Measurements from ENCODE around the gene GARIN5A.

The GARIN5A gene

DNA sequence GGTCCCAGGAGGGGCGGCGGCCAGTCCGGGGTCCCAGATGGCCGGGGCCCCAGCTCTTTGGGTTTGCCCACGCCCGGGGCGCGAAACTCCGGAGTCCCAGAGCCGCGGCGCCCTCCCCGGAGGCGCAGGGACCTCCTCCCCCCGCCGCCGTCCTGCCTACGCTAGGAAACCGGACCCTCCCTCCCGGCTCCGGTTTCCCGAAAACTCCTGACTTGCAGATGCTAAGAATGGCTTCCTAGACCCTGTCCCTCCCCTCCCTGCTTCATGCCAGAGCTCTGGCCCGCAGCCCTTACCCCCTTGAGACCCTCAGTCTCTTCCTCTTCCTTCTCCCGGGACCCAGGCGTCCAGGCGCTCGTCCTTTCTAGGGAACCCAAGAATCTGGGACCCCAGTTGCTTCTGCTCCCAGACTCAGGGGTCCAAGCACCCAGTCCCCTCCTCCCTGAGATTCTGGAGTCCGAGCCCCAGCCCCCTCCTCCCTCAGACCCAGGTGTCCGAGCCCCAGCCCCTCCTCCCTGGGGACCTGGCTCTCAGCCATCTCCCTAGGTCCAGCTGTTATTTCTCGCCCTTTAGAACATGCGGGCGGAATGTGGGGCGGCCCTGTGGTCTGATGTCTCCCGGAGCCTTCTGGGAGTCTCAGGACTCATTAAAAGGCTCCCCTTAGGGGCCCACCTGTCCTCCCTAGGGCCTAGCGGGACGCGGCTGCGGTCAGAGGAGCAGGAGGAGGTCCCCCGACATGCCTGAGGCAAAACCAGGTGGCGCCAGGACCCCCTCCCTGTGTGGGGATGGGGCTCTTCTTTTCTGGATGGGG lies 44.2 kb downstream of the GARIN5A start, which contains the start of gene MYBPC2:
Gene MYBPC2 (plus strand): TSS at position 672 of the 808 bp plus-strand sequence. CDS start 62 bp downstream, at position 734.
- DNase-seq: no peak

DNA sequence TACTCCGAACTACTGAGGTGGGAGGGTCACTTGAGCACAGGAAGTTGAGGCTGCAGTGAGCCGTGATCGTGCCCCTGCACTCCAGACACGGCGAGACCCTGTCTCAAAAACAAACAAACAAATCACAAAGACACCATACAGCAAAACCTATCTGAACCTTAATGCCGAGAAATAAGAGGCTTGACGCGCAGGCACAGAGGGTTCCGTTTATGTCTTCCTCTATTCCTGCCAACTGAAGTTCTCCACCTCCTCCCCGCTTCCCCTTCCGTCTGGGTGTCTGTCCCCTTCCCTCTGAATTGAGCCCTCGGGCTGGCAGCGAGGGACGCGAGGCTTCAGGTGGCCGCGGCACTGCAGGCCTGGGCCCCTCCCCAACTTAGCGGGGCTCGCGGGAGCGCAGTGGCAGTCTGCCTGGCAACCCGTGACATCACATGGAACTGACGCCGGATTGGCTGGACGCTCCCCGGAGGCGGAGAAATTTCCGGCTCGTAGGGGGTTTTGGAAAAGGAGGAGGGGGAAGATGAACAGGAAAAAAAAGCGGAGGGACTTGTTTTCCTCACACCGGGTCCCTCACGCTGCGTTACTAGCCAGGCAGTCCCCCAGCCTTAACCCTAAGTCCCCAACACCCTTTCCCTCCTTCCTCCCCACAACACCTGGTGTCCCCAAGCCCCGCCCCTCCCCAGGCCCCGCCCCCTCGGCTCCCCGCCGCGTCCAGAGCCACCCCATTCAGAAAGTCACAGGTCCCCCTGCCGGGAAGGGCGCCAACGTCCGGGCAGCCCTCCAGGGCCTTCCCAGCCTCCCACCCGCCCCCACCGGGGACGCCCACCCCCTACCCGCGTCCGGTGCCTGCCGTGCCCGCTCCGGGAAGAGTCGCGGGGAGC lies 45.1 kb downstream of the GARIN5A start:
- DNase-seq: peak in 1 of 2 experiments; percentile 24

DNA sequence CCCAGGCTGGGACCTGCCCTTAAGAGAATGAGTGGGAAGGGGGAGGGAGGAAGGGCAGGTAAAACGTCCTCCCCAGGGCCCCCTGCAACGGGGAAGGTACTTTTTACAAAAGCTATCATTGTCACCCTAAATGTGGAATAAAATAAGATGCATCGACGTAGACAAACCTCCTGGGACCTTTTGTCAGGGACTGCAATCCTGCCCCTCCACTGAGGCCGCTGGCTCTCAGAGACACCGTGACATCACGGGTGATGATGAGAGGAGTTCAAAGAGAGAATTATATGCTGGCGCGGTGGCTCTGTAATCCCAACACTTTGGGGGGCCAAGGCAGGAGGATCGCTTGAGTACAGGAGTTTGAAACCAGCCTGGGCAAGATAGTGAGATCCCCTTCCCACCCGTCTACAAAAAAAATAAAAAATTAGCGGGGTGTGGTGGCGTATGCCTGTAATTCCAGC lies 45.7 kb downstream of the GARIN5A start:
- DNase-seq: no peak

DNA sequence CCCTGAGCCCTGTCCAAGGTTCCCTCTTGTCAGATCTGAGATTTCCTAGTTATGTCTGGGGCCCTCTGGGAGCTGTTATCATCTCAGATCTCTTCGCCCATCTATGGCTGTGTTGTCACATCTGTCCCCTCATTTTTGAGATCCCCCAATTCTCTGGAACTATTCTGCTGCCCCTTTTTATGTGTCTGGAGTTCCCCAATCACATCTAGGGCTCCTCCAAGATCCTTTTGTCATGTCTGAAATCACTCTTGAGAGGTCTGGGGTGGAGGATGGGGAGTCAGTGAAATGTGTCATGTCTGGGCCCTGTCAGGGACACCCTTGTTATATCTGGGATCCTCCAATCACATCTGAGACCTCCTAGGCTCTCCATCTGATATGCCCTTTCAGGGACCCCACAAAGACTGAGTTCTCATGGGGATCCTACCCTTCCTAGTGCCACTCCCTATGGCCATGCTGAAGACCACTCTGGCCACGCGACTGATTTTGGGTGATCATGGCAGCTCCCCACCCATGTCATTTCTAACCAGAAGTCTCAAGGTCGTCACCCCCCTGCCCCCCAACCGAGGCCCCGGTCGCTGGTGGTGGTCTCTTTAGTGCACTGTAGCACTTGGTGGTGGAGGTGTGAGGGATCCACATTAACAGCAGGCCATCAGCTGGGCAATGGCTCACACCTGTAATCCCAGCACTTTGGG lies 47.7 kb downstream of the GARIN5A start:
- DNase-seq: no peak

DNA sequence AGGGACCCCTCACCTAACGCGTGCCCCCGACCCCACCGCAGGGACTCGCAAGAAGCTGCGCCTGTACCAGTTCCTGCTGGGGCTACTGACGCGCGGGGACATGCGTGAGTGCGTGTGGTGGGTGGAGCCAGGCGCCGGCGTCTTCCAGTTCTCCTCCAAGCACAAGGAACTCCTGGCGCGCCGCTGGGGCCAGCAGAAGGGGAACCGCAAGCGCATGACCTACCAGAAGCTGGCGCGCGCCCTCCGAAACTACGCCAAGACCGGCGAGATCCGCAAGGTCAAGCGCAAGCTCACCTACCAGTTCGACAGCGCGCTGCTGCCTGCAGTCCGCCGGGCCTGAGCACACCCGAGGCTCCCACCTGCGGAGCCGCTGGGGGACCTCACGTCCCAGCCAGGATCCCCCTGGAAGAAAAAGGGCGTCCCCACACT lies 48.6 kb downstream of the GARIN5A start:
- DNase-seq: no peak

DNA sequence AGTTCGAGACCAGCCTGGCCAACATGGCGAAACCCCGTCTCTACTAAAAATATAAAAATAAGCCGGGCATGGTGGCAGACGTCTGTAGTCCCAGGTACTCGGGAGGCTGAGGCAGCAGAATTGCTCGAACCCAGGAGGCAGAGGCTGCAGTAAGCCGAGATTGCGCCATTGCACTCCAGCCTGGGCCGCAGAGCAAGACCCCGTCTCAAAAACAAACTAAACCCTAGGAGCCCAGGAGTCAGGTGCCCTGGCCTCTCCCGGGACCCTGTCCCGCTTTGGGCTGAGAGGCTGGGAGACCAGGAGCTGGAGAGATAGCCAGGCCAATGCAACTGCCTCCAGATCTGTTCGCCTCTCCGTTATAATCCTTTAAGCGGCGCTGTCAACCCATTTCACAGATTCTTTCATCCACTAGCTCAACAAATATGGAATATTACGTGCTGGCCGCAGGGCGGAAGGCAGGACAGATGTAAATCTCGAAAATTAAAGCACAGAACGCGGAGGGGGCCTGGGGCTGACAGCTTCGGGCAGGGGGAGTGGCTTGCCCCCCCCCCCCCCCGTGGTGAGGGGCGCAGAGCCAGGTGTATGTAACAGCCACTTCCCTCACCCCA lies 49.2 kb downstream of the GARIN5A start:
- no peak for DNase-seq

DNA sequence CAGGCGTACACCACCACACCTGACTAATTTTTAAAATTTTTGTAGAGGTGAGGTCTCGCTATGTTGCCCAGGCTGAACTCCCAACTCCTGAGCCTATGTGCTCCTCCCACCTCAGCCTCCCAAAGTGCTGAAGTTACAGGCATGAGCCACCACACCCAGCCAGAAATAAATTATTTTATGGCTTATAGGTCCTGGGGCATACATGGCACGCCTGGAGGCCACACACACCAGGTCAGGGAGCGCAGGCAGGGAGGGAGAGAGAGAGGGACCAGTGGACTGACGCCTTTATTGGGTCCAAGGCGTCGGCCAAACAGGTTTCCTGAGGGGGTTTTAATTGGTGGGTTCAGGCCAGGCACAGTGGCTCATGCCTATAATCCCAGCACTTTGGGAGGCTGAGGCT lies 51.1 kb downstream of the GARIN5A start:
- DNase-seq: no peak

DNA sequence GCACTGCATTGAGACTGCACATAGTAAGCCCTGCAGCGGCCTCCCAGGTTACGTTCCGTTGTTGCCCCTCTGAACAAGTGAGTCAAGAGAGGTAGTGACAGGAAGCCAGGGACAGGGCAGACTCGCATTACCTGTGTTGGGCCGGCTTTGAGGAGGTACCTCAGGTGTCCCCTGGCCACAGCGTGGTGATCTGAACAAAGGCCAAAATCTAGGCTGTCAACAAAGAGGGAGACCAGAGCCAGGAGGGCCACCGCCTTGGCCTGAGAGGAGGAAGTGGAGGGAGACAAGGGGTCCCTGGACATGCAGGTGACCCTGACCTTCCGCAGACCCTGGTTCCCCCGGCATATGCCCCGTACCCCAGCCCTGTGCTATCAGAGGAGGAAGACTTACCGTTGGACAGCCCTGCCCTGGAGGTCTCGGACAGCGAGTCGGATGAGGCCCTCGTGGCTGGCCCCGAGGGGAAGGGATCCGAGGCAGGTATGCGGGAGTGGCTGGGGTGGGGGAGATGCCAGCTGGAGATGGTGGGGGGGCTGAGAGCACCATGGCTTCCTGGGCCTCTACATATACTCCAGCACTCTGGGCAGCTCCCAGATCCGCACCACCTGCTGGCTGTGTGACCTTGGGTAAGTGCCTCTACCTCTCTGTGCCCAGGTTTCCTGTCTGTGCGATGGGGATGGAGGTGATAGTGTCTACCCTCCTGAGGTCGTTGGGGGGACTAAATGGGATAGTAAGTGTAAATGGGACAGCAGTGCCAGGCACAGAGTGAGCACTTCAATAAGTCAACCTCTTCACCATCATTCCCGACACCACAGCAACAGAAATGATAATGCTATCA lies 53.2 kb downstream of the GARIN5A start:
- DNase-seq: no peak

DNA sequence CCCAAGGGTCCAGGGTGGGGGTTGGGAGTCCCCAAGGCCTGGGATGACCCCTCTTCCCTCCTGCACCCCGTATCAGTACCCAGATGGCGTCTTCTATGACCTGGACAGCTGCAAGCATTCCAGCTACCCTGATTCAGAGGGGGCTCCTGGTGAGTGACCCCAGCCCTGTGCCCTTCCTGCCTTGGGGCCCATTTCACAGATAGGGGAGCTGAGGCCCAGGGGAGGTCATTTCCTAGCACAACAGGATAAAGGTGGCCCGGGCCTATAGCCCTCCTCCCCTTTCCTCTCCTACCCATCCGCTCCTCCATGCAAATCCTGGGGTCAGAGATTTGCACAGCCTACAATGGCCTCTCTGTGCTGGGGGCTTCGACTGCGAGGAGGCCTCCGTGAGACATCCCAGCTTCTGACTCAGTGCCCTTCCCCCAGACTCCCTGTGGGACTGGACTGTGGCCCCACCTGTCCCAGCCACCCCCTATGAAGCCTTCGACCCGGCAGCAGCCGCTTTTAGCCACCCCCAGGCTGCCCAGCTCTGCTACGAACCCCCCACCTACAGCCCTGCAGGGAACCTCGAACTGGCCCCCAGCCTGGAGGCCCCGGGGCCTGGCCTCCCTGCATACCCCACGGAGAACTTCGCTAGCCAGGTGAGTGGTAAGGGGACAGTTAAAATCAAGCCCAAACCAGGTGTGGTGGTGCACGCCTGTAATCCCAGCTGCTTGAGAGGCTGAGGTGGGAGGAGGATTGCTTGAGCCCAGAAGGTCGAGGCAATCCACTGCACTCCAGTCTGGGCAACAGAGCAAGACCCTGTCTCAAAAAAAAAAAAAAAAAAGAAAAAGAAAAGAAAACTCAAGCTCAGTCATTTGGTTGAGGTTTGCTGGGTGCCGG lies 54.0 kb downstream of the GARIN5A start:
- no peak for DNase-seq

DNA sequence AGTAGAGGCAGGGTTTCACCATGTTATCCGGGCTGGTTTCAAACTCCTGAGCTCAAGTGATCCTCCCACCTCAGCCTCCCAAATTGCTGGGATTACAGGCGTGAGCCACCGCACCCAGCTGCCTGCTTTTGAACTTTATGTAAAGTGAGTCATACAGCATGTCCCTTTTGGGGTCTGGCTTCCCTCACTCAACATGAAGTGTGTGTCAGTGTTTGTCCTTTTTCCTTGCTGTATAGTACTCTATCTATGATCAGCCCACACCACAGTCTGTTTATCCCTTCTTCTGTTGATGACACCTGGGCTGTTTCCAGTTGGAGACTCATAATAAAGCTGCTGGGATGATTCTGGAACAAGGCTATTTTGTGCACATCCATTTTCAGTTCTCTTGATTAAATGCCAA lies 55.8 kb downstream of the GARIN5A start:
- no peak for DNase-seq

DNA sequence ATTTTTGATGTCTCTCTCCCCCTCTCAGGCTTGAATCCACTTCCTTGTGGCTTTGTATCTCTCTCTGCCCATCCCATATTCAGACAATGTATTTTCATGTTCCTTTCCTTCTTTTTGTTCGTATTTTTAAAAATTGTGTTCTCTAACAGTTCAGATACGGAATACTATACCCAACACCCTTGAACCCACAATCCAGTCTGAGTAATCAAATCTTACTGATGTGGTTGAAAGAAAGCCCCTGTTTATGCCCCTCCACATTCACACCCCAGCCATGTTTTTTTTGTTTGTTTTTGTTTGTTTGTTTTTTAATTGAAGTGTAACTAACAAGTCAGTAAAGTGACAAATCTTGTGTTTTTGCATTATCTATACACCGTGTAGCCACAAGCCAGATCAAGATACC lies 56.5 kb downstream of the GARIN5A start:
- DNase-seq: no peak

DNA sequence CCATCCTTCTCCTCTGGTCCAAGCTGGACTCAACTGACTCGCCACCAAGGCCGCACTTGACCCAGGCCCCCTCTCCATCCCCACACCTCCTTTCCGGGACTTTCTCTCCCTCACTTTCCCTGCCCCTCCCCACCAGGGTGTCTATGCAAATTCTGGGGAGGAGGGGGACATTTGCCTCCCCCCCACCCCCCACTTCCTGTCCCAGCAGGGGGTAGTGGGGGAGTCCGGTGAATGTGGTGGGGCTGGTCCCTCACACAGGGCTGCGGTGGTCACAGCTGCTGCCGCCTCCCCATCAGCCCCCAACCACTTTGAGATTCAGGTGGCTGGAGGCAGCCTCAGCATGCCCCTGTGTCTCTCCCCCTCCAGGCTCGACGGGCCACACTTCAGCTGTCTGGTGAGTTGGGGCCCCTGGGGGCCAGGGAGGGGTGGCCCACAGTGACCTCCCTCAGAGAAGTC lies 57.0 kb downstream of the GARIN5A start:
- DNase-seq: no peak

DNA sequence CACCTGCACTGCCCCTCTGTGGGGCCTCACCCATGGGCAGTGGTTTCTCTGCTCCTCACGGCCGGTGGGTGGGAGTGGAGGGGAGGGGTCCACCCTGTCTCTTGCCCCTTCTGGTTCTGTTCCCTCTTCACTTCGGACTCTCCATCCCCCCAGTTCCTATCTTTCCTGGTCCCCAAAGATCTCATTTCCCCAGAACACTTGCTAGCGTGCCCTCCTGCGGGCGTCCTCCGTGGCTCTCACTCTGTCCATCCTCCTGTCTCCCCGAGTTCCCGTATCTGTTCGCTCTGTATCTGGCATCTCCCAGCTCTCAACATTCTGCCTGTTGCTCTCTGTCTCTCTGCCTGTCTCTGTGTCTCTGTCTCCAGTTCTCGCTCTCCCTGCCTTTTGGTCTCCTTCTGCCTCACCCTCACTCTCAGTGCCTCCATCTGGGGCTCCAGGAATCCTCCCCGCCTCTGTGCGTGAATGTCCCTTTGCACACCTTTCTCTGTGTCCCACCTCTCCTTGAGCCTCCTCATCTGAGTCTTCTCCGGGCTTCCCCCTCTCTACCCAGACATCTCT lies 57.5 kb downstream of the GARIN5A start:
- no peak for DNase-seq

DNA sequence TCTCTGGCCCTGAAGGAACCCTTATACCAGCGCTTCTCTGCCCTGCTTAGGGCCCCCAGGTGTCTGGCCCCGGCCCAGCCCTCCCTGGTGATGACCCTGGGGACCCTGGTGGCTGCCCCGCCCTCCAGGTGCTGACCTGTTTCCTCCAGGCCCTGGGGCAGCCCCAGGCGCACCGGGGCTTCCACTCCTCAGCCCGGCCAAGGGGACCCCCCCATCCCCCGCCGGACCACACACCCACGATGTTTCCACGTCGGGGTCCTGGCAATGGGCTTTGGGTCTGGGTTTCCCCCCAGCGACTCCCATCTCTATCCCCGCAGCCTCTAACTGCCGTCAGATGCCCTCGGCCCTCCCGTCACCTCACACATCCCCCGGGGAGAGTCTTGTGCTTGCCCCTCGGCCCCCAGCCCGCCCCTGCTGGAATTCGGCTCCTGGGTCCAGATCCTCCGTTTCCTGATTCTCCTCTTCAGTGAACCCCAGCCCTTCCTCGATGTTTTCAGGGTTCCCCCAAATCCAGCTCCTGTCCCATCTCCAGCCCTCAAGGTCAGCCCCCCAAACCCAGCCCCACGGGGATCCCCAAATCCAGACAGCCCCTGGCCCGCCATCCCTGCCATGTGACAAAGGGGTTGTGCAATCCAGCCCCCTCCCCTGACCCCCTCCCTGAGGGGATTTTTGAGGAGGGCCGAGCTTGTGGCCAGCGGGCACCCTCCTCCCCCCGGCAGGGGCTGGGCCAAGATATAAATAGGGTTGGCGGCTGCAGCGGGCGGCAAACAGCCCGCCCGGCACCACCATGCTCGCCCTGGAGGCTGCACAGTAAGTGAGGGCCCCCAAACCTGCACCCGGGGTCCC lies 58.2 kb downstream of the GARIN5A start, which contains the start of gene SPIB:
Gene SPIB (plus strand): TSS at position 763 of the 846 bp plus-strand sequence. CDS start 25 bp downstream, at position 788.
- no peak for DNase-seq

DNA sequence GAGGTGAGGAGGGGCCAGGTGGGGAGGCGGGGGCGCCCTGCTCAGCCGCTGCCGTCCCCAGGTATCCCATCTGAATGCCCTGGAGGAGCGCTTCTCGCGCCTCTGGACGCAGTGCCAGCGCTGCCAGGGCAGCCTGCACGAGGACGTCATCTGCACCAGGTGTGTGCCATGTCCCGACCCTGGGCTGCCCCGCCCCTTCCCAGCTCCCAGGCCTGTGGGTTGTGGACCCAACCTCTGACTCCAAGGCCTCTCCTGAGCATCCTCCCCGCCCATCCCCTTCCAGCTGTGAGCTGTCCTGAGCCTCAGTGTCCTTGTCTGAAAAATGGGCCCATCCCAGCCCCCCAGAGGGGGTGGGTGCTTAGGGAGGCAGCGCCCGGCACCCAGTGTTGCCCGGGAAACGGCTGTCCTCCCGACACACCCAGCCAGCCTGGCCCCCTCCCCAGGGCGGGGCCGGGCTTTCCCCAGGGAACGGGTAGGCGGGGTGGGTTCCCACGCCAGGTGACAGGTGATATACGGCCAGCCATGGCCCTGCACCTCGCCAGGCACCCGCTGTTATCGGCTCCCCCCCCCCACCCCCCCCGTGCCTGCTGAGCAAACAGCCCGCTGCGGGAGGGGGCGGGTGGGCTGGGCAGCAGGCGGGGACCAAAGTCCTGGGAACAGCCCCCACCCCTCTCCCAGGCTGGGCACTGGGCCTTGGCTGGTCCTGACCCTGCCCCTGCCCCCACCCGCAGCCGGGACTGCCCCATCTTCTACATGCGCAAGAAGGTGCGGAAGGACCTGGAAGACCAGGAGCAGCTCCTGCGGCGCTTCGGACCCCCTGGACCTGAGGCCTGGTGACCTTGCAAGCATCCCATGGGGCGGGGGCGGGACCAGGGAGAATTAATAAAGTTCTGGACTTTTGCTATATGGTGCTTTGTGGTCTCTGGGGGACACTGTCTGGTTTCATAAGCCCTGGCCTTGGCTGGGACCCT lies 59.3 kb downstream of the GARIN5A start:
- no peak for DNase-seq
